ENCODE measurements around the gene CDH15.
"Not testable (repeated sequence)": the region's sequence is repeated elsewhere in the genome, so short reads cannot be mapped to it uniquely, and the experiment has no call there.

Gene CDH15

DNA sequence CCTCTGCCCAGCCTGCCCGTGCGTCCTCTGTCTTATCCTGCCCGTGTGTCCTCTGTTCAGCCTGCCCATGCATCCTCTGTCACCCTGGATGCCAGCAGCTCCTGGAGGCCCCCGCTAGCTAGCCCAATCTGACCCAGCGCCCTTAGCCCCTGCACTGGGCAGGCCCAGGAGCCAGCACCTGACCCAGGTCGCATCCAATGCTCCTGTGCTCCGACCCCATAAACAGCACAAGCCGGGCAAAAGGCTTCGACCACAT, 13.1 kb downstream of the CDH15 start:
- no peak for TF ChIP-seq CTCF (IDR thresholded peaks at IDR 0.05; ENCODE audit: control insufficient read depth, insufficient read depth, low read depth, low read length, missing control alignments)
- no peak for DNase-seq (ENCODE audit: low read depth)
- no peak overlapping the region for H3K4me3 ChIP-seq (ENCODE audit: control insufficient read depth, low read depth, low read length)

DNA sequence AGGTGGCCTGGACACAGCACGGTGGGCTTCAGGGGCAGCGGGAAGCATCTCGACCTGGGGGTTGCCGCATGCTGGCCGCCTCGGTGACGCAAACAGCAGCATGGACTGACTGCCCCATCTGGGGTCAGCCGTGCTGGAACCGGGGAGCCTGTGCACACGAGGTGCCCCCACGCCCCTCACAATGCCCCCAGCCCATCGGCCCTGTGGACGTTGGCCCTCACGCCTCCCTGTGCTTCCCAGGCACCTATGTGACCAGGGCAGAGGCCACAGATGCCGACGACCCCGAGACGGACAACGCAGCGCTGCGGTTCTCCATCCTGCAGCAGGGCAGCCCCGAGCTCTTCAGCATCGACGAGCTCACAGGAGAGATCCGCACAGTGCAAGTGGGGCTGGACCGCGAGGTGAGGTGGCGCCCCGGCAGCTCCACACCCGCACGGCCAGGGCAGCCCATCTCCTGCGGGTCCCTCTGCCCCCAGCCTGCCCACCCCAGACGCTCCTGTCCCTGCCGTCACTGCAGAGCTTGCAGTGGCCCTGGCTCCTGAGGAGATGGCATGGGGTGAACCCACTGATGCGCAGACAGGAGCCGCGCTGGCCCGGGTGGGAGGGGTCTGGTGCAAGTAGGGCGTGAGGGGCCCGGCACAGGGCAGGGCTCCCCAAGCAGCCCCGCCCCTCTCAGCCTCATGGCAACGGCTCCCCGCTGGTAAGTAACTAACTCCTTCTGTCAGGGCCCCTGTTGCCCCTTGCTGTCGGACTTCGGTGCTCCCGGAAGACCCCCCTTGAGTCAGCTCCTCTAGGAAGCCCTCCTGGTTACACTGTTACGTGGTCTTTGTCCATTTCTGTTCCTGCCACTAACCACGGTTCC, 13.6 kb downstream of the CDH15 start:
- no peak for DNase-seq (ENCODE audit: low read depth)
- H3K4me3 ChIP-seq (ENCODE audit: control insufficient read depth, low read depth, low read length): no peak overlapping the region
- TF ChIP-seq CTCF (IDR thresholded peaks at IDR 0.05; ENCODE audit: control insufficient read depth, insufficient read depth, low read depth, low read length, missing control alignments): no peak

GRCh38 chr16:89185887-89186592, 14.5 kb downstream of the CDH15 start:
- DNase-seq (ENCODE audit: low read depth); H3K4me3 ChIP-seq (ENCODE audit: control insufficient read depth, low read depth, low read length): not testable (repeated sequence)

DNA sequence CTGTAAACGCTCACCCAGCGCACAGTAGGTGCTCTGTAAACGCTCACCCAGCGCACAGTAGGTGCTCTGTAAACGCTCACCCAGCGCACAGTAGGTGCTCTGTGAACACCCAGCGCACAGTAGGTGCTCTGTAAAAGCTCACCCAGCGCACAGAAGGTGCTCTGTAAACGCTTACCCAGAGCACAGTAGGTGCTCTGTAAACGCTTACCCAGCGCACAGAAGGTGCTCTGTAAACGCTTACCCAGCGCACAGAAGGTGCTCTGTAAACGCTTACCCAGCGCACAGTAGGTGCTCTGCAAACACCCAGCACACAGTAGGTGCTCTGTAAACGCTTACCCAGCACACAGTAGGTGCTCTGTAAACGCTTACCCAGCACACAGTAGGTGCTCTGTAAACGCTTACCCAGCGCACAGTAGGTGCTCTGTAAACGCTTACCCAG, 15.1 kb downstream of the CDH15 start:
- H3K4me3 ChIP-seq (ENCODE audit: control insufficient read depth, low read depth, low read length); DNase-seq (ENCODE audit: low read depth): not testable (repeated sequence)

GRCh38 chr16:89187032-89187769, 15.7 kb downstream of the CDH15 start:
- TF ChIP-seq CTCF (IDR thresholded peaks at IDR 0.05; ENCODE audit: control insufficient read depth, insufficient read depth, low read depth, low read length, missing control alignments): no peak
- DNase-seq (ENCODE audit: low read depth): no peak
- H3K4me3 ChIP-seq (ENCODE audit: control insufficient read depth, low read depth, low read length): no peak overlapping the region

DNA sequence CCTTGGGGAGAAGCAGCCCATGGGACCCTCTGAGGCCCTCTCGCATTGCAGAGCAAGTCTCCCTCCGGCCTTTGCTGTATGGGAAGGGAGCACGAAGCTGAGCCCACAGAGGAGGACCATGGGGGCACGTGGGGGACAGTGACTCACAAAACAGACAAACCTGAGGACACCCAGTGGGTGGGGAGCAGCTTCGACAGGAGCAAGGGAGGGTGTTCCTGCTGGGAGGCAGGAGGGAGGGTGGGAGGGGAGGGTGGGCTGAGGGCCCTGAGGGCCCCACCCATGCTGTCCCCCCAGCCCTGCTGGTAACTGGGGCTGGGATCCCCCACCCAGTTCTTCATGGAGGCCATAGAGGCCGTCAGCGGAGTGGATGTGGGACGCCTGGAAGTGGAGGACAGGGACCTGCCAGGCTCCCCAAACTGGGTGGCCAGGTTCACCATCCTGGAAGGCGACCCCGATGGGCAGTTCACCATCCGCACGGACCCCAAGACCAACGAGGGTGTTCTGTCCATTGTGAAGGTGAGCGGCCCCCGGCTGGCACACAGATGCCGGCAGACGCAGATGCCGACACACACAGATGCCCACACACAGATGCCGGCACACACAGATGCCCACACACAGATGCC, 16.3 kb downstream of the CDH15 start:
- H3K4me3 ChIP-seq (ENCODE audit: control insufficient read depth, low read depth, low read length): no peak overlapping the region
- no peak for TF ChIP-seq CTCF (IDR thresholded peaks at IDR 0.05; ENCODE audit: control insufficient read depth, insufficient read depth, low read depth, low read length, missing control alignments)
- DNase-seq (ENCODE audit: low read depth): no peak

DNA sequence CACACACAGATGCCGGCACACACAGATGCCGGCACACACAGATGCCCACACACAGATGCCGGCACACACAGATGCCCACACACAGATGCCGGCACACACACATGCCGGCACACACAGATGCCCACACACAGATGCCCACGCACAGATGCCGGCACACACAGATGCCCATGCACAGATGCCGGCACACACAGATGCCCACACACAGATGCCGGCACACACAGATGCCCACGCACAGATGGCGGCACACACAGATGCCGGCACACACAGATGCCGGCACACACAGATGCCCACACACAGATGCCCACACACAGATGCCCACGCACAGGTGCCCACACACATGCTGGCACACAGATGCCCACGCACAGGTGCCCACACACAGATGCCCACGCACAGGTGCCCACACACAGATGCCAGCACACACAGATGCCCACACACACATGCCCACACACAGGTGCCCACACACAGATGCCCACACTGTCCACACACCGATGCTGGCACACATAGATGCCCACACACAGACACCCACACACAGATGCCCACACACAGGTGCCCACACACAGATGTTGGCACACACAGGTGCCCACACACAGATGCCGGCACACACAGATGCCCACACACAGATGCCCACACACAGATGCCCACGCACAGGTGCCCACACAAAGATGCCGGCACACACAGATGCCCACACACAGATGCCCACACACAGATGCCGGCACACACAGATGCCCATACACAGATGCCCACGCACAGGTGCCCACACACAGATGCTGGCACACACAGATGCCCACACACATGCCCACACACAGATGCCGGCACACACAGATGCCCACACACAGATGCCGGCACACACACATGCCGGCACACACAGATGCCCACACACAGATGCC, 17.2 kb downstream of the CDH15 start:
- H3K4me3 ChIP-seq (ENCODE audit: control insufficient read depth, low read depth, low read length); DNase-seq (ENCODE audit: low read depth): not testable (repeated sequence)
